Neural cell (in vitro differentiated cells): ENCODE measurements around the gene INSM1. TPM values are rescaled to one million over a fixed set of nuclear protein-coding genes. Genes with fewer than 3 reads are reported as not detected.
A peak's percentile ranks its signal among the peaks of the same experiment; 100 is the strongest.

ENCODE experiments used
- H2AFZ ChIP-seq: fragments of 200-600, 300-800 bp; sonication (generic), shearing (Covaris generic); 2 replicates; pipeline ENCODE4 v1.6.0; 2014; ENCODE audit warnings: low read depth, mild to moderate bottlenecking, antibody characterized with exemption, low read length, moderate library complexity
- H3F3A ChIP-seq: fragments of 200-600 bp; shearing (Covaris generic); 2 replicates; pipeline ENCODE4 v1.6.1; 2016; ENCODE audit warnings: mild to moderate bottlenecking, moderate library complexity, mixed read lengths, antibody characterized with exemption, low read length; ENCODE audit not compliant: insufficient read depth, poor library complexity, severe bottlenecking
- H3K27ac ChIP-seq: fragments of 200-600, 300-800 bp; sonication (generic), shearing (Covaris generic); 2 replicates; pipeline ENCODE4 v1.5.1; 2014; ENCODE audit warnings: mild to moderate bottlenecking, low read length, moderate library complexity
- H3K27me3 ChIP-seq: fragments of 300-800, 200-600 bp; sonication (generic), shearing (Covaris generic); 2 replicates; pipeline ENCODE4 v1.6.0; 2014; ENCODE audit warnings: mild to moderate bottlenecking, low read depth, low read length, moderate library complexity; ENCODE audit not compliant: insufficient read depth
- H3K36me3 ChIP-seq: fragments of 300-800, 200-600 bp; sonication (generic), shearing (Covaris generic); 2 replicates; pipeline ENCODE4 v1.5.1; 2014; ENCODE audit warnings: mild to moderate bottlenecking, antibody characterized with exemption, low read length, moderate library complexity; ENCODE audit not compliant: insufficient read depth
- H3K4me2 ChIP-seq: fragments of 300-800, 200-600 bp; sonication (generic), shearing (Covaris generic); 2 replicates; pipeline ENCODE4 v1.6.0; 2014; ENCODE audit warnings: mild to moderate bottlenecking, low read length
- H3K4me3 ChIP-seq: fragments of 300-800, 200-600 bp; sonication (generic), shearing (Covaris generic); 2 replicates; pipeline ENCODE4 v1.5.1; 2014; ENCODE audit warnings: mild to moderate bottlenecking, low read length, moderate library complexity
- H3K79me2 ChIP-seq: fragments of 200-600 bp; shearing (Covaris generic); replicated peaks from 2 replicates; pipeline ENCODE4 v1.6.0; 2014; ENCODE audit warnings: mild to moderate bottlenecking, low read length, moderate library complexity; ENCODE audit not compliant: insufficient read depth
- H3K9ac ChIP-seq: fragments of 300-800, 200-600 bp; sonication (generic), shearing (Covaris generic); 2 replicates; pipeline ENCODE4 v1.6.1; 2016; ENCODE audit warnings: mild to moderate bottlenecking, low read length, mixed read lengths
- H3K9me2 ChIP-seq: fragments of 200-600 bp; shearing (Covaris generic); 2 replicates; pipeline ENCODE4 v1.6.1; 2016; ENCODE audit warnings: mild to moderate bottlenecking, low read length, mixed read lengths; ENCODE audit not compliant: insufficient read depth
- H3K9me3 ChIP-seq: fragments of 200-600, 300-800 bp; sonication (generic), shearing (Covaris generic); 2 replicates; pipeline ENCODE4 v1.6.1; 2016; ENCODE audit warnings: mild to moderate bottlenecking, mixed run types, low read length, moderate library complexity, mixed read lengths
- H4K20me1 ChIP-seq: fragments of 200-600 bp; shearing (Covaris generic); 2 replicates; pipeline ENCODE4 v1.6.1; 2016; ENCODE audit warnings: mild to moderate bottlenecking, mixed run types; ENCODE audit not compliant: insufficient read depth
- EP300 ChIP-seq: fragments of 450-650 bp; conservative IDR thresholded peaks from 2 replicates; pipeline ENCODE4 v1.6.1; 2014; ENCODE audit warnings: antibody characterized with exemption, mild to moderate bottlenecking, moderate library complexity; ENCODE audit not compliant: poor library complexity, severe bottlenecking
- EZH2 ChIP-seq: fragments of 200-600, 300-800 bp; shearing (Covaris generic), sonication (generic); IDR thresholded peaks from 2 replicates; pipeline ENCODE4 v1.6.1; 2014; ENCODE audit warnings: antibody characterized with exemption, low read length, borderline replicate concordance, mild to moderate bottlenecking; ENCODE audit not compliant: insufficient read depth, poor library complexity, severe bottlenecking
- MXI1 ChIP-seq: fragments of 450-650 bp; conservative IDR thresholded peaks from 2 replicates; pipeline ENCODE4 v1.6.1; 2014; ENCODE audit warnings: antibody characterized with exemption, mild to moderate bottlenecking; ENCODE audit not compliant: poor library complexity, severe bottlenecking
- POLR2AphosphoS5 ChIP-seq: IDR thresholded peaks from 2 replicates; pipeline ENCODE4 v1.6.1; 2012
- RAD21 ChIP-seq: fragments of 450-650 bp; conservative IDR thresholded peaks from 2 replicates; pipeline ENCODE4 v1.6.1; 2014; ENCODE audit warnings: antibody characterized with exemption, mild to moderate bottlenecking, moderate library complexity
- REST ChIP-seq: IDR thresholded peaks from 2 replicates; pipeline ENCODE4 v1.6.1; 2012; ENCODE audit warnings: borderline replicate concordance
- SMC3 ChIP-seq: fragments of 450-650 bp; conservative IDR thresholded peaks from 2 replicates; pipeline ENCODE4 v1.6.1; 2014; ENCODE audit warnings: antibody characterized with exemption, mild to moderate bottlenecking, moderate library complexity; ENCODE audit not compliant: poor library complexity
- TAF1 ChIP-seq: IDR thresholded peaks from 2 replicates; pipeline ENCODE4 v1.6.1; 2012; ENCODE audit warnings: low read depth
- polyA plus RNA-seq: library from polyadenylated mRNA; depleted of rRNA; stranded (reverse); fragments of >200 nt; gene quantifications from 2 replicates; pipeline ENCODE4 v1.2.3, GENCODE V29; 2014
- TF ChIP-seq, protein P1 (sequence below): fragments of 450-650 bp; IDR thresholded peaks from 2 replicates; pipeline ENCODE4 v1.5.1; 2014; ENCODE audit warnings: antibody characterized with exemption, mild to moderate bottlenecking, moderate library complexity; ENCODE audit not compliant: poor library complexity, severe bottlenecking

The INSM1 gene
- polyA plus RNA-seq, 1 donor from 2014 or later, result 8.6 TPM

DNA sequence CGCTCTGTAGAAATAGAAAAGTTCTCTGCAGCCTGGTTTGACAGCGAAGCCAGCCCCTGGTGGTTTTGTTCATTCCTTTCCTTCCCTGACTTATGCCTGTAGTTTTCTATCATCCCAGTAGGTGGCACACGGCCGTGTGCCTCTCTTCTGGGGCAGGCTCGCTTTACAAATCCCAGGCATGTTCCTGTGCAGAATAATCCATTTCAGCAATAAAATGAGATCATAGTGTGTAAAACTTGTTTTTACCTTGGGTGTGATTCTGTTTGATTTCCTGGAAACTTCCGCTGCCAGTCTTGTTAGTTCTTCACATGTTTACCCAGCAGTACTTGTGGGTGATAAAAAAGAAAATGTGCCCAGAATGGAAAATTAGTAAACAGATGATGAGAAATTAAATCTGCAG is 7.4 kb upstream of the INSM1 start:
- Histone ChIP-seq H2AFZ (no peak overlapping the region), H3K9me3 (no peaks in the 10 kb centered on the region), H3K36me3 (no peaks in the 10 kb centered on the region), H3K27me3 (peaks cover 31% of the 10 kb centered on the region), H3K27ac (no peak overlapping the region), H3K9me2 (no peaks in the 10 kb centered on the region), H3F3A (peaks cover 7% of the 10 kb centered on the region), H3K4me3 (no peak overlapping the region), H3K9ac (no peak overlapping the region), H3K4me2 (no peak overlapping the region), H4K20me1 (no peaks in the 10 kb centered on the region), H3K79me2 (no peaks in the 10 kb centered on the region)
- TF ChIP-seq RAD21 (peak; percentile 69), MXI1 (no peak), REST (no peak), SMC3 (peak; percentile 80), EP300 (no peak), TAF1 (no peak), EZH2 (no peak), POLR2AphosphoS5 (no peak)
- TF ChIP-seq, protein P1, sequence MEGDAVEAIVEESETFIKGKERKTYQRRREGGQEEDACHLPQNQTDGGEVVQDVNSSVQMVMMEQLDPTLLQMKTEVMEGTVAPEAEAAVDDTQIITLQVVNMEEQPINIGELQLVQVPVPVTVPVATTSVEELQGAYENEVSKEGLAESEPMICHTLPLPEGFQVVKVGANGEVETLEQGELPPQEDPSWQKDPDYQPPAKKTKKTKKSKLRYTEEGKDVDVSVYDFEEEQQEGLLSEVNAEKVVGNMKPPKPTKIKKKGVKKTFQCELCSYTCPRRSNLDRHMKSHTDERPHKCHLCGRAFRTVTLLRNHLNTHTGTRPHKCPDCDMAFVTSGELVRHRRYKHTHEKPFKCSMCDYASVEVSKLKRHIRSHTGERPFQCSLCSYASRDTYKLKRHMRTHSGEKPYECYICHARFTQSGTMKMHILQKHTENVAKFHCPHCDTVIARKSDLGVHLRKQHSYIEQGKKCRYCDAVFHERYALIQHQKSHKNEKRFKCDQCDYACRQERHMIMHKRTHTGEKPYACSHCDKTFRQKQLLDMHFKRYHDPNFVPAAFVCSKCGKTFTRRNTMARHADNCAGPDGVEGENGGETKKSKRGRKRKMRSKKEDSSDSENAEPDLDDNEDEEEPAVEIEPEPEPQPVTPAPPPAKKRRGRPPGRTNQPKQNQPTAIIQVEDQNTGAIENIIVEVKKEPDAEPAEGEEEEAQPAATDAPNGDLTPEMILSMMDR, result peak; percentile 79

DNA sequence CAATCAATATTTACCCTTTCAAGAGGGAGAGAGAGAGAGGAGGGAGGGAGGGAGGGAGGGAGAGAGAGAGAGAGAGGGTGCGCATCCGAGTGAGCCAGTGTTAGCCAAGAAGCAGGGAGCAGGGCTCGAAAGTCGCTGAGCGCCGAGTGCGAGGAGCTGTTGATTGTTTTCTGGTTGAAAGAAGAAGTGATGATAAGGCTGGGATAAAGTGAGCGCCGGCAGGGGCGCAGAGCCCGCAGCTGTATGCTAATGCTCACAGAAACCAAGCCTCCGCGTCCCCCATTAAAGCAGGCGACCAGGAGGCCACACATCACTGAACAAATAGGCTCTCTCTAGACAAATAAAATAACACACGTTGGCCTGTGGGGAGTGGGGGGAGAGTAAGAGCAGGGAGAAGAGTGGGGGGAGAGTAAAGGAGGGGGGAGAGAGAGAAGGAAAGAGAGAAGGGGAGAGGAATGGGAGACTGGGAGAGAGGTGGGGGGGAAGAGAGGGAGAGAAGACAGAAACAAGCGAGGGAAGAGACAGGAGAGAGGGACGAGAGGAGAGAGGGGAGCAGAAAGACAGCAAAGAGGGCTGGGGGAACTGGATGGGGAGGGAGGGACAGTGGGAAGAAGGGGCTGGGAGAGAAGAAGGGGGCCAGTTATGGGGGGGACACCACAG is 5.0 kb upstream of the INSM1 start:
- Histone ChIP-seq H3K79me2 (no peaks in the 10 kb centered on the region), H3K9ac (peak overlapping the region; percentile 55), H3F3A (peaks cover 10% of the 10 kb centered on the region), H3K9me2 (no peaks in the 10 kb centered on the region), H3K4me3 (peak overlapping the region; percentile 56), H3K27me3 (peaks cover 48% of the 10 kb centered on the region), H3K27ac (peak overlapping the region; percentile 55), H3K4me2 (peak overlapping the region; percentile 25), H2AFZ (no peak overlapping the region), H4K20me1 (no peaks in the 10 kb centered on the region), H3K9me3 (no peaks in the 10 kb centered on the region), H3K36me3 (no peaks in the 10 kb centered on the region)
- TF ChIP-seq, protein P1, result peak; percentile 43
- TF ChIP-seq EZH2 (no peak), REST (peak; percentile 5), POLR2AphosphoS5 (peak; percentile 24)
